HepG2 (cell line): ENCODE data around the gene TRIM44.

ENCODE experiments used
- ARID4A ChIP-seq: sonication (generic); formaldehyde crosslinking; IDR thresholded peaks from 2 replicates; pipeline ENCODE4 v1.5.0; 2020; ENCODE audit warnings: mild to moderate bottlenecking, missing genetic modification reagents, borderline replicate concordance
- ATF2 ChIP-seq: sonication (generic); formaldehyde crosslinking; IDR thresholded peaks from 2 replicates; pipeline ENCODE4 v1.4.0; 2020; ENCODE audit warnings: missing genetic modification reagents
- CEBPB ChIP-seq: IDR thresholded peaks from 2 replicates; pipeline ENCODE4 v1.6.1; 2011; ENCODE audit warnings: low read depth, low read length, improper control_type of control experiment, borderline replicate concordance
- CTCF ChIP-seq: sonication (generic); formaldehyde crosslinking; IDR thresholded peaks from 2 replicates; pipeline ENCODE4 v1.5.0; 2020; ENCODE audit warnings: mild to moderate bottlenecking, missing genetic modification reagents, moderate library complexity
- GFI1 ChIP-seq: sonication (generic); formaldehyde crosslinking; IDR thresholded peaks from 2 replicates; pipeline ENCODE4 v1.5.0; 2020; ENCODE audit warnings: missing genetic modification reagents, mild to moderate bottlenecking, borderline replicate concordance
- ZNF124 ChIP-seq: sonication (generic); formaldehyde crosslinking; IDR thresholded peaks from 2 replicates; pipeline ENCODE4 v1.4.0; 2020; ENCODE audit warnings: missing genetic modification reagents

- TF ChIP-seq CTCF (CRISPR knock-in tag) (no peak), ZNF124 (CRISPR knock-in tag) (no peak), GFI1 (CRISPR knock-in tag) (no peak), ARID4A (no peak), ATF2 (CRISPR knock-in tag) (no peak), CEBPB (no peak)
Observed at GRCh38 chr11:35752115-35752514, 89.5 kb downstream of the TRIM44 start.
